HG03439 (cell line): ENCODE results near the gene RAD9A.
"Not testable (repeated sequence)": the region's sequence is repeated elsewhere in the genome, so short reads cannot be mapped to it uniquely, and the experiment has no call there.

Experiments
- ATAC-seq: cut with Tn5 transposase; IDR thresholded peaks from one replicate; pipeline ENCODE4 v1.9.1; 2021; ENCODE audit warnings: mild to moderate bottlenecking, moderate library complexity; ENCODE audit not compliant: unreplicated experiment

Gene RAD9A

GRCh38 chr11:67421430-67422031 is 29.7 kb downstream of the RAD9A start:
- no peak for ATAC-seq

- ATAC-seq, result no peak
Observed at GRCh38 chr11:67422891-67423290, 31.1 kb downstream of the RAD9A start.

GRCh38 chr11:67423466-67423865 is 31.7 kb downstream of the RAD9A start:
- no peak for ATAC-seq

GRCh38 chr11:67423891-67424613 is 32.3 kb downstream of the RAD9A start:
- ATAC-seq, result no peak

GRCh38 chr11:67427364-67427859 is 35.6 kb downstream of the RAD9A start:
- not testable (repeated sequence) for ATAC-seq

DNA sequence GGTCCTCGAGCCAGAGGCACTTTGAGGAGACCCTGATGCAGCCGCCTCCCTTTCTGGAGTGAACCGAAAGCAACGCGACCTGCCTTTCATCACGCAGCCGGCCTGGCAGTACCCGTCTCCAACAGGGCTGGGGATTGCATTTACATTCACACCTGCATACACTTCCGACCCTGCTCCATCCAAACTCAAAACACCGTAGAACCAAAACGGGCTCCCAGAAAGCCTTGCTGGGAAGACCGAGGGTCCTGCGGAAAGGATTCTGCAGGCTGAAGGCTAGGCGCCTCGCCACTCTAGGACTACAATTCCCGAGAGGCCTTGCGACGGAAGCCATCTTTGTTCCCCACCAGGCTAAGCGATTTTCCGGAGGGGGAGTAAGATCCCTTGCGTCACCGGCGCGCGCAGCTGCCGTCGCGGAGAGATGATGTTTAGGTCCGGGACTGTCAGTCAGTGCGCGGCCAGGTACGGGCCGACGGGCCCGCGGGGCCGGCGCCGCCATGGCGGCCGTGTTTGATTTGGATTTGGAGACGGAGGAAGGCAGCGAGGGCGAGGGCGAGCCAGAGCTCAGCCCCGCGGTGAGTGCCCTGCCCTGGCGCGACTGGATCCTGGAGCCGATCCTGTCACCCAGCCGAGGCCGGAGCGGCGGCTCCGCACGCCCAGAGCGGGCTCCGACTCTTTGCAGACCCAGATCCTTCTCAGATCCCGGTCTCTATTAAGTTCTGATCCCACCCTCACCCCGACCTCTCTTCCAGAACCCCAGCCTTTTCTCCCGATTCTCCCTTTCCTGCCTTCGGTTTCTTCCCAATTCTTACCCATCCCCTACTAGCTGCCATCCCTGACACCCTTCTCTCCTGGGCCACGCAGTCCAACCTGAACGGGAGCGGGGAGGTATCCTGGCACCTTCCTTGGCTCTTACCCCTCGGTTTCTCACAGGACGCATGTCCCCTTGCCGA is 36.5 kb downstream of the RAD9A start, which contains the start of gene RPS6KB2:
Gene RPS6KB2, plus strand, starts transcription at position 443 of the 950 bp plus-strand sequence. Its CDS starts 52 bp downstream, at position 495.
- peak; percentile 86 for ATAC-seq

- ATAC-seq, result no peak
Observed at GRCh38 chr11:67429038-67429668, 37.4 kb downstream of the RAD9A start.

DNA sequence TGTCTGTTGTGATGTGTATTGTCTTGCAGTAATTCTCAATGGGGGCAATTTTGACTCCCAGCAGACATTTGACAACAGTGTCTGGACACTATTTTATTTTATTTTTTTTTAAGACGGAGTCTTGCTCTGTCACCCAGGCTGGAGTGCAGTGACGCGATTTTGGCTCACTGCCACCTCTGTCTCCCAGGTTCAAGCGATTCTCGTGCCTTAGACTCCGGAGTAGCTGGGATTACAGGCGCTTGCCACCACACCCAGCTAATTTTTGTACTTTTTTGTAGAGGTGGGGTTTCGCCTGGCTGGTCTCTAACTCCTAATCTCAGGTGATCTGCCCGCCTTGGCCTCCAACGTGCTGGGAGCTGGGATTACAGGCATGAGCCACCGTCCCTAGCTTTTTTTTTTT is 37.9 kb downstream of the RAD9A start:
- no peak for ATAC-seq

DNA sequence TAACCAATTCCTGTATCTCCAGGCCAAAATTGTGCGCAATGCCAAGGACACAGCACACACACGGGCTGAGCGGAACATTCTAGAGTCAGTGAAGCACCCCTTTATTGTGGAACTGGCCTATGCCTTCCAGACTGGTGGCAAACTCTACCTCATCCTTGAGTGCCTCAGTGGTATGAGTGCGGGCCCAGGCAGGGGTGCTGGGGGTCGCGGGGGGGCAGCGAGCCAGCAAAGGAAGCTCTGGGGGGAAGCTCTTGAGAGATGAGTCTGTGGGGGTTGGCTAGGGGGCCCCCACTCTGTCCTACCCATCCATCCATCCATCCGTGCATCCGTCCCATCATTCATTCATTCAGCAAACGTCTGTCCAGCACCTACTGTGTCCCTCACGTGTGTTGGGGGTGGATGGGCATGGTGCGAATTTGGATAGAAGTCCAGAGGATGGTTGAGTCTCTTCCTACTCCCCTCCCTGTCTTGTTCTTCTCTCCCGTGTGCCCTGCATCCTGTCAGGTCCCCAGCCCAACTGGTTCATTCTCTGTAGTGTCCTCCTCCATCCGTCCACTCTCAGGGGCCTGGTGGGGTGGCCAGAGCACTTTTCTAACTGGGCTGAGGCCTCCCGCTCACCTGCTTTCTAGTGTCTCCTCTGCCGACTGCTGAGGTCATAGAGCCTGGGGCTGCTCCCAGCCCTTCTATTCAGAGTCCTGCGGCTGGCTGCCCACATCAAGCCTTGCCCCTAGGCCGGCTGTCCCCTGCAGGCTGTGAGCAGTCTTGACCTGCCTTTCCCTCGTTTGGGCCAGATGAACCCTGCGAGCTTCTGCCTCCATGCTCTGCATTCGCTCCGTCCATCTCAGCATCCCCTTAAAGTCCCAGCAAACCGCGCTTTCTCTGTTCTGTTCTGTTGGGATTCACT is 39.8 kb downstream of the RAD9A start:
- ATAC-seq, result no peak

GRCh38 chr11:67432655-67433349 is 41.0 kb downstream of the RAD9A start:
- ATAC-seq, result no peak

DNA sequence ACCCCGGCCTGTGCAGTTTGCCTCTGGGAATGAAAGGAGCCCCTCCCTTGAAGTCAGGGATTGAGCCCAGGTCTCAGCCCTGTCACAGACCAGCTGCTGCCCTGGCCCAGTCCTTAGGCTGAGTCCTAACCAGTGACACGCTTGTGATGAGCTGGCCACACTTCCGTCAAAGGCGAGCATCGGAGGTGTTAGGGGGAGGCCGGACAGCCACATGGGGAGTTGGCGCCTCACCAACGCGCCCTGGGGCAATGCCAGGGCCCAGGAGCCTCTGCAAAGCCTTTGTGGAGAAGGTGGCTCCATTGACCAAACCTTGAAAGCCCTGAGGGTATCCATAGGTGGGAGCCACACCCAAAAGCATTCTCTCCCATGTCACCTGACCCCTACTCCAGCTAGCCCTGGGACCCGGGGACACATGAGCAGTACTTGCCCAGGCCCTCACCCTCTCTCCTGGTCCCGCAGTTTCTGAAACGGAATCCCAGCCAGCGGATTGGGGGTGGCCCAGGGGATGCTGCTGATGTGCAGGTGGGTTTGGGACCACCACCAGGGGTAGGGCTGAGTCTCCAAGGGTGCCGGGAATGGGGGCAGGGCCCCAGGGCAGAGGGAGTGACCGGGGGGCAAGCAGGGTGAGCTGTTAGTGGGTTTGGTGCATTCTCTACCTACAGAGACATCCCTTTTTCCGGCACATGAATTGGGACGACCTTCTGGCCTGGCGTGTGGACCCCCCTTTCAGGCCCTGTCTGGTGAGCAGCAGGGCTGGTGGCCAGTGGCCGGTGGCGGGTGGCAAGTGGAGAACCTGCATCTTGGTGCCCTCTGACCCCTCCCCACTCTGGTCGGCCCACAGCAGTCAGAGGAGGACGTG is 42.0 kb downstream of the RAD9A start:
- ATAC-seq, result no peak

- ATAC-seq, result no peak
Observed at GRCh38 chr11:67434395-67434881, 42.7 kb downstream of the RAD9A start.

GRCh38 chr11:67435031-67435726 is 43.4 kb downstream of the RAD9A start:
- ATAC-seq, result no peak

DNA sequence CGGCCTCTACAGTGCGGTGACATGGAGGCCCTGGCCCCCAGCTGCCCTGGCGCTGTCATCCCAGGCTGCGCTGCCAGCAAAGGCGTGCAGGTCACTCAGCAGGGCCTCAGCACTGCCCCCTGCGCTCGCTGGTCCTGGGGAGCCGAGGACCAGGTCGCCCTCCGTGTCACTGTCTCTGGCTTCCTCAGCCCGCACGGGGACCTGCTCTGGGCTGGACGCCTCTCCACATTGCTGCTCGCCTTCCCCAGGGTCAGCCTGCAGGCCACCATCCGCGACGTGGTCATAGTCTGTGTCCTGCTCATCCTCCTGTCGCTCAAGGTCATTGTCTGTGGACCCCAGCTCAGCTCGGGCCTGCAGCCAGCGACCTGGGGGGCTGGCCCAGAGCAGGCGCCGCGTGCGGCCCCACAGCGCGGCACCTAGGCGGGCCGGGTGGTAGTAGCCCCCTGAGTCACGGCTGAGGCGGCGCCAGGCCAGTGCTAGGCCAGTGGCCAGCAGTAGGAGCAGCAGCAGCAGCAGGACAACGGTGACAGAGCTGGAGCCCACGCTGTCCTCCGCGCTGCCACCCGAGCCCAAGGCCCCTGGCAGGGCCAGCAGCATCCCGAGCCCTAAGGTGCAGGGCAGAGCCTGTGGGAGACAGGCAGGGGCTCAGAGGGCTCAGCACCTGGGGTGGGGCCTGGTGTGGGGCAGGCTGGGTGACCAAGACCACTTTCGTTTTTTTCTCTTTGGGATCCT is 44.1 kb downstream of the RAD9A start:
- peak; percentile 5 for ATAC-seq

DNA sequence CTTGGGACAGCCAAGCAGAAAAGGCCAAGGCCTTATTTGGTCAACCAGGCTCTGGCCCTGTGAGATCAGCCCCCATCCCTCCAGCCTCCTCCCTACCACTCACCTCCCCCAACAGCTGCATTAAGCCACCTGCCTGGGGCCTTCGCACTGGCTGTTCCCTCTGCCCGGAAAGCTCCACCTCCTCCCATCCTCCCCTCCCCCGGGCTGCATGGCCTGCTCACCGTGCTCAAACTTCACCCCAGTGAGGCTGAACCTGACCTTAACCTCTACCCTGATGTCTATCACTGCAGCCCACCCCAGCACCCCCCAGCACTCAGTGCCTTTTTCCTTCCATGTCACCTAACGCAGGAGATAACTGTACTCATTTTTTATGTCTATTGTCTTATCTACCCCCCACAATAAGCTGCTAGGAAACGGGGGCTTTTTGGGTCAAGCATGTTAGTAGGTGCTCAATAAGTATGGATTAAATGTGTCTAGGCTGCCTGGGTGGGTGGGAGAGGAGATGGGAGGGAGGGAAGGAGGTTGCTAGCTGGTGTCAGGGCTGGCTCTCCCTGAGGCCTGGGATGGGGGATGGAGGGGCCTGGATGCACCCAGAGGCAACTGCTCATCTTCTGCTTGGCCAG is 44.8 kb downstream of the RAD9A start:
- ATAC-seq, result peak; percentile 36

DNA sequence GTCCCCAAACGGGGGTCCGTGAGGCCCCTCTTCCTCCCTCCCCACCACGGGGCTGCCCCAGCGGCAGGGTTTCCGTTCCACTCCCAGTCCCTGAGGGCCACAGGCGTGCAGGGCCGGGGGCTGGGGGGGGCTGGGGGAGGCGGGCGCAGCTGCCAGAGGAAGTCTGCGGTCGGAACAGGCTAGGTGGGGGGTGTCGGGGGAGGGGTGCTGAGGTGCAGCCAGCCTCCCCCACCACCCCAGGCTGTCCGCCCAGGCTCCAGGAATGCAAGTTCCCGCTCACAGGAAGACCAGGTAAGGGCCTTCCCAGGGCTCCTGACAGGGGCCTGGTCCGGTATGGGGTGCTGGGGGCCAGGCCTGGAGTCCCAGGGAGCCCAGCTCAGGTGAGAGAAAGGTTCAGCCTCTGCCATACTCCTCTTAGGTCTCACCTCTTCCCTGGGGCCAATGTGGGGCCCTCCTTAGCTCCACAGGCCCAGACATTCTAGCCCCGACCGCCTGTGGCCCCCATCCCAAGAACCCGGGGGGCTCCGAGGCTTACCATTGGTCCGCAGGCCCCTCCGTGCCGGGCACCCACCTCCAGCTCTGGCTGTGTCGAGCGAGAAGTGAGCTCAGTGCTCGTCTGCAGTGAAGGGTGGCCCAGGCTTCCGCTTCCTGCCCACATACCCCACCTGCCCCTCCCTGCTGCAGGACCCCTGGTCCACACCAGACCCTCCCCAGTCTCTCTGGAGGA is 45.5 kb downstream of the RAD9A start, which contains the start of gene PTPRCAP:
Gene PTPRCAP, minus strand, starts transcription at position 601 of the 727 bp plus-strand sequence. Its CDS starts 63 bp downstream, at position 538.
- no peak for ATAC-seq
